ENCODE results near the gene EXOSC7. TPM values are rescaled to one million over a fixed set of nuclear protein-coding genes. Genes with fewer than 3 reads are reported as not detected.

The EXOSC7 gene
- total and polyA plus RNA-seq, 9 of the 15 experiments (the other 6 are each of a cell fraction or from before 2014, with no cell fraction given), result 88.5 to 237 (median 112) TPM

DNA sequence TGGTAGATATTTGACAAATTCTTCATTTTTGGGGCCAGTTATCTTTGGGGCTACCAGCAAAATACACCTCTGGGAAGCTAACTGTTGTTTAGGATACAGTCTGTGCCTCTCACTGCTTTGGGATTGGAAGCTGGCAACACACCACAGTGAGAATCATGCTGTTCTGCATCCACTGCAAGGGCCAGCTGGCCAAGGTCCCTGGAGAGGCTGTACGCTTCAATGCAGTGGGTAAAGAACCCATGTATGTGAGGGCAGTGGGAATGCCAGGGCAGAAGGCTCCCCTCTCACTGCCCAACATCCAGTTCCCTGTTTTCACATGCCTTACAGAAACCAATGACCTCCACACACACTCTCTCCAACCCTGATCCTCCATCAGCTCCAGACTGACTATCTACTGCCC is 20.1 kb upstream of the EXOSC7 start (continued):
- TF ChIP-seq, protein P1, sequence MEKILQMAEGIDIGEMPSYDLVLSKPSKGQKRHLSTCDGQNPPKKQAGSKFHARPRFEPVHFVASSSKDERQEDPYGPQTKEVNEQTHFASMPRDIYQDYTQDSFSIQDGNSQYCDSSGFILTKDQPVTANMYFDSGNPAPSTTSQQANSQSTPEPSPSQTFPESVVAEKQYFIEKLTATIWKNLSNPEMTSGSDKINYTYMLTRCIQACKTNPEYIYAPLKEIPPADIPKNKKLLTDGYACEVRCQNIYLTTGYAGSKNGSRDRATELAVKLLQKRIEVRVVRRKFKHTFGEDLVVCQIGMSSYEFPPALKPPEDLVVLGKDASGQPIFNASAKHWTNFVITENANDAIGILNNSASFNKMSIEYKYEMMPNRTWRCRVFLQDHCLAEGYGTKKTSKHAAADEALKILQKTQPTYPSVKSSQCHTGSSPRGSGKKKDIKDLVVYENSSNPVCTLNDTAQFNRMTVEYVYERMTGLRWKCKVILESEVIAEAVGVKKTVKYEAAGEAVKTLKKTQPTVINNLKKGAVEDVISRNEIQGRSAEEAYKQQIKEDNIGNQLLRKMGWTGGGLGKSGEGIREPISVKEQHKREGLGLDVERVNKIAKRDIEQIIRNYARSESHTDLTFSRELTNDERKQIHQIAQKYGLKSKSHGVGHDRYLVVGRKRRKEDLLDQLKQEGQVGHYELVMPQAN (IDR thresholded peaks at IDR 0.05; ENCODE audit: borderline replicate concordance), result no peak
- TF ChIP-seq ZZZ3 (IDR thresholded peaks at IDR 0.05) (no peak), BMI1 (IDR thresholded peaks at IDR 0.05; ENCODE audit: low read length) (no peak)

DNA sequence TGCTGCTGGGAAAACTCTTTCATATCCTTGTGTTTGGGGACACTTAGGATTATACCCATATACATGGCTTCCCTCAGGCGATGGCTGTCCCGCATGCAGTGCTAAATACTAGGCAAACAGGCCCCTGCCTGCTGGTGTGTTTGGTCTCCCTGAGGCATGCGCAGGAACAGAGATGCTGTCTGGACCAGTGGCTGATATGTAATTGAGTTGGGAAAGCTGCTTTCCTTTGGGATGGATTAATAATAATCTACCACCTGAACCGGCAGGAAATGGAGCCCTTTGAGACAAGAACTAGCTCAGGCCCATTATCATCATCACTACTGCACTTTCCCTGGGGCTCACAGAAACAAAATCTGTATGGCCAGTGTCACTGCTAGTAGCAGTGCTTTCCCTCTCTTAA is 18.1 kb upstream of the EXOSC7 start:
- Histone ChIP-seq H3K27ac (ENCODE audit: extremely low read depth, low read depth, low read length) (no peak overlapping the region), H3K4me3 (no peak overlapping the region), H3K27me3 (ENCODE audit: control insufficient read depth in 2 of 2, insufficient read depth in 2 of 2, low read length in 2 of 2) (no peaks in the 10 kb centered on the region), H3K79me2 (ENCODE audit: control insufficient read depth, insufficient read depth, low read length) (peaks cover 27% of the 10 kb centered on the region), H3K4me1 (replicated peaks in 1 of 2; ENCODE audit: control insufficient read depth in 2 of 2, insufficient read depth in 2 of 2, low read length in 2 of 2) (no peaks in the 10 kb centered on the region; a peak in 1 of 5 replicates), H3K9ac (ENCODE audit: insufficient read depth in 1 of 2, low read depth in 2 of 2, low read length in 2 of 2) (no peak overlapping the region), H3K9me3 (replicated peaks; ENCODE audit: control insufficient read depth, insufficient read depth, low read depth, low read length) (no peaks in the 10 kb centered on the region), H3K36me3 (ENCODE audit: control insufficient read depth, insufficient read depth, low read length) (peaks cover 44% of the 10 kb centered on the region), H3K4me2 (ENCODE audit: insufficient read depth, low read length) (no peak overlapping the region), H4K20me1 (replicated peaks; ENCODE audit: control insufficient read depth, insufficient read depth, low read length) (peaks cover 25% of the 10 kb centered on the region; the same call in 1 of the 2 replicates), H2AFZ (ENCODE audit: low read depth, low read length) (no peak overlapping the region), H3K9me1 (ENCODE audit: control insufficient read depth, insufficient read depth, low read length) (no peaks in the 10 kb centered on the region)
- CTCF ChIA-PET (ENCODE audit: low intra/inter-chr PET ratio), result no interaction called here
- intact Hi-C loops (cut with micrococcal nuclease), result no loop called here
- no peak for ATAC-seq
- in situ Hi-C loops (cut with MboI), result no loop called here
- POLR2A ChIA-PET, result interaction anchor here (0.5 to 1.0 kb wide), 4 partner anchors 10 to 1037 kb away, joined by 3 to 4 read pairs (median 3); no protein-coding TSS in a partner anchor
- WGBS (ENCODE audit: insufficient coverage, low coverage, missing lambda C conversion rate), result 95% methylated on average over 4 of the region's 4 CpGs
- no peak for DNase-seq (ENCODE audit: extremely low read depth in 1 of 4, low spot score in 3 of 4)
- FAIRE-seq, result no peak
- no TSS peak for BruUV-seq (replicated peaks)
- TF ChIP-seq SMARCA5 (IDR thresholded peaks at IDR 0.05), result no peak
- TF ChIP-seq CBX3 (IDR thresholded peaks at IDR 0.05; ENCODE audit: borderline replicate concordance in 1 of 2, low read length in 2 of 2), result no peak
- no peak for TF ChIP-seq NR2F6 (CRISPR knock-in tag; IDR thresholded peaks at IDR 0.05)
- no peak for TF ChIP-seq MXI1 (IDR thresholded peaks at IDR 0.05; ENCODE audit: low read depth, low read length)
- TF ChIP-seq SNRNP70 (optimal IDR thresholded peaks at IDR 0.05; ENCODE audit: low read depth, low read length), result no peak
- TF ChIP-seq ZNF717 (CRISPR knock-in tag; IDR thresholded peaks at IDR 0.05), result no peak
- no peak for TF ChIP-seq CBX8 (IDR thresholded peaks at IDR 0.05; ENCODE audit: borderline replicate concordance, extremely low read depth, low read depth, low read length, poor library complexity, severe bottlenecking)
- TF ChIP-seq ZNF79 (CRISPR knock-in tag; IDR thresholded peaks at IDR 0.05; ENCODE audit: low read depth), result no peak
- TF ChIP-seq ZBTB7A (IDR thresholded peaks at IDR 0.05; ENCODE audit: borderline replicate concordance, control insufficient read depth, low read depth, low read length), result no peak
- TF ChIP-seq, protein P2, sequence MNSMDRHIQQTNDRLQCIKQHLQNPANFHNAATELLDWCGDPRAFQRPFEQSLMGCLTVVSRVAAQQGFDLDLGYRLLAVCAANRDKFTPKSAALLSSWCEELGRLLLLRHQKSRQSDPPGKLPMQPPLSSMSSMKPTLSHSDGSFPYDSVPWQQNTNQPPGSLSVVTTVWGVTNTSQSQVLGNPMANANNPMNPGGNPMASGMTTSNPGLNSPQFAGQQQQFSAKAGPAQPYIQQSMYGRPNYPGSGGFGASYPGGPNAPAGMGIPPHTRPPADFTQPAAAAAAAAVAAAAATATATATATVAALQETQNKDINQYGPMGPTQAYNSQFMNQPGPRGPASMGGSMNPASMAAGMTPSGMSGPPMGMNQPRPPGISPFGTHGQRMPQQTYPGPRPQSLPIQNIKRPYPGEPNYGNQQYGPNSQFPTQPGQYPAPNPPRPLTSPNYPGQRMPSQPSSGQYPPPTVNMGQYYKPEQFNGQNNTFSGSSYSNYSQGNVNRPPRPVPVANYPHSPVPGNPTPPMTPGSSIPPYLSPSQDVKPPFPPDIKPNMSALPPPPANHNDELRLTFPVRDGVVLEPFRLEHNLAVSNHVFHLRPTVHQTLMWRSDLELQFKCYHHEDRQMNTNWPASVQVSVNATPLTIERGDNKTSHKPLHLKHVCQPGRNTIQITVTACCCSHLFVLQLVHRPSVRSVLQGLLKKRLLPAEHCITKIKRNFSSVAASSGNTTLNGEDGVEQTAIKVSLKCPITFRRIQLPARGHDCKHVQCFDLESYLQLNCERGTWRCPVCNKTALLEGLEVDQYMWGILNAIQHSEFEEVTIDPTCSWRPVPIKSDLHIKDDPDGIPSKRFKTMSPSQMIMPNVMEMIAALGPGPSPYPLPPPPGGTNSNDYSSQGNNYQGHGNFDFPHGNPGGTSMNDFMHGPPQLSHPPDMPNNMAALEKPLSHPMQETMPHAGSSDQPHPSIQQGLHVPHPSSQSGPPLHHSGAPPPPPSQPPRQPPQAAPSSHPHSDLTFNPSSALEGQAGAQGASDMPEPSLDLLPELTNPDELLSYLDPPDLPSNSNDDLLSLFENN (IDR thresholded peaks at IDR 0.05; ENCODE audit: low read depth in 2 of 2, low read length in 2 of 2), result no peak
- TF ChIP-seq PHB2 (IDR thresholded peaks at IDR 0.05; ENCODE audit: low read depth), result no peak
- no peak for TF ChIP-seq MIER1 (IDR thresholded peaks at IDR 0.05; ENCODE audit: low read depth)
- TF ChIP-seq FUS (optimal IDR thresholded peaks at IDR 0.05; ENCODE audit: low read depth, low read length), result no peak
- TF ChIP-seq, protein P3, sequence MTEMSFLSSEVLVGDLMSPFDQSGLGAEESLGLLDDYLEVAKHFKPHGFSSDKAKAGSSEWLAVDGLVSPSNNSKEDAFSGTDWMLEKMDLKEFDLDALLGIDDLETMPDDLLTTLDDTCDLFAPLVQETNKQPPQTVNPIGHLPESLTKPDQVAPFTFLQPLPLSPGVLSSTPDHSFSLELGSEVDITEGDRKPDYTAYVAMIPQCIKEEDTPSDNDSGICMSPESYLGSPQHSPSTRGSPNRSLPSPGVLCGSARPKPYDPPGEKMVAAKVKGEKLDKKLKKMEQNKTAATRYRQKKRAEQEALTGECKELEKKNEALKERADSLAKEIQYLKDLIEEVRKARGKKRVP (CRISPR knock-in tag; IDR thresholded peaks at IDR 0.05), result no peak

All from K562 (cell line).